ENCODE measurements around the gene GRID2.
"Not testable (repeated sequence)": the region's sequence is repeated elsewhere in the genome, so short reads cannot be mapped to it uniquely, and the experiment has no call there.

Gene GRID2

GRCh38 chr4:93221771-93222170, 918.0 kb downstream of the GRID2 start:
- no peak for DNase-seq

GRCh38 chr4:93228021-93228420, 924.3 kb downstream of the GRID2 start:
- no peak for DNase-seq

- no peak for DNase-seq
Observed at GRCh38 chr4:93232883-93233282, 929.1 kb downstream of the GRID2 start.

- no peak for DNase-seq
Observed at GRCh38 chr4:93237521-93237920, 933.8 kb downstream of the GRID2 start.

GRCh38 chr4:93243262-93243661, 939.5 kb downstream of the GRID2 start:
- no peak for DNase-seq

GRCh38 chr4:93261207-93261606, 957.4 kb downstream of the GRID2 start:
- DNase-seq: no peak

GRCh38 chr4:93263166-93263565, 959.4 kb downstream of the GRID2 start:
- DNase-seq: no peak

- no peak for DNase-seq
Observed at GRCh38 chr4:93267747-93268146, 964.0 kb downstream of the GRID2 start.

GRCh38 chr4:93285346-93285745, 981.6 kb downstream of the GRID2 start:
- DNase-seq: no peak

- no peak for DNase-seq
Observed at GRCh38 chr4:93289241-93289640, 985.5 kb downstream of the GRID2 start.

- no peak for DNase-seq
Observed at GRCh38 chr4:93289831-93290230, 986.1 kb downstream of the GRID2 start.

- DNase-seq: no peak
Observed at GRCh38 chr4:93299118-93299517, 995.4 kb downstream of the GRID2 start.

- not testable (repeated sequence) for DNase-seq
Observed at GRCh38 chr4:93300780-93301555, 997.2 kb downstream of the GRID2 start.

GRCh38 chr4:93302310-93302709, 998.5 kb downstream of the GRID2 start:
- DNase-seq: no peak

- no peak for DNase-seq
Observed at GRCh38 chr4:93303440-93303839, 999.7 kb downstream of the GRID2 start.

GRCh38 chr4:93312299-93312698, 1008.5 kb downstream of the GRID2 start:
- DNase-seq: no peak

- peak; percentile 1 for DNase-seq
Observed at GRCh38 chr4:93313197-93313596, 1009.4 kb downstream of the GRID2 start.

- DNase-seq: no peak
Observed at GRCh38 chr4:93317057-93317456, 1013.3 kb downstream of the GRID2 start.

GRCh38 chr4:93317561-93317960, 1013.8 kb downstream of the GRID2 start:
- no peak for DNase-seq

GRCh38 chr4:93319041-93319440, 1015.3 kb downstream of the GRID2 start:
- no peak for DNase-seq

GRCh38 chr4:93320356-93320755, 1016.6 kb downstream of the GRID2 start:
- DNase-seq: no peak

- no peak for DNase-seq
Observed at GRCh38 chr4:93327346-93327745, 1023.6 kb downstream of the GRID2 start.

- DNase-seq: no peak
Observed at GRCh38 chr4:93334003-93334402, 1030.2 kb downstream of the GRID2 start.

- DNase-seq: no peak
Observed at GRCh38 chr4:93337196-93337595, 1033.4 kb downstream of the GRID2 start.

- no peak for DNase-seq
Observed at GRCh38 chr4:93342738-93343137, 1039.0 kb downstream of the GRID2 start.
